H1 (cell line): ENCODE measurements around the gene PLPPR3. TPM values are rescaled to one million over a fixed set of nuclear protein-coding genes. Genes with fewer than 3 reads are reported as not detected.

Experiments
- CHD2 ChIP-seq: IDR thresholded peaks from 2 replicates; pipeline ENCODE4 v1.6.1; 2012; ENCODE audit warnings: low read length, improper control_type of control experiment
- CTCF ChIP-seq, 3 experiments: IDR thresholded peaks; 1 replicate in 2 of 3; 2 replicates in 1 of 3; pipeline versions ENCODE4 v1.5.1 to v1.6.1; 2011; ENCODE audit warnings: low read length in 3 of 3, mild to moderate bottlenecking in 3 of 3, inconsistent platforms in 2 of 3, low read depth in 1 of 3, moderate library complexity in 1 of 3; ENCODE audit not compliant: insufficient read depth in 1 of 3; ENCODE audit errors: control extremely low read depth in 1 of 3
- EGR1 ChIP-seq: IDR thresholded peaks from 2 replicates; pipeline ENCODE4 v1.6.1; 2011; ENCODE audit warnings: low read depth, low read length, borderline replicate concordance
- TAF1 ChIP-seq: IDR thresholded peaks from 2 replicates; pipeline ENCODE4 v1.6.1; 2011; ENCODE audit warnings: mild to moderate bottlenecking, low read depth, low read length
- polyA plus RNA-seq, 7 experiments: library from polyadenylated mRNA; depleted of rRNA in 3 of 7; stranded (reverse) in 5 of 7; unstranded in 2 of 7; fragments of >200 nt in 5 of 7; fragments of 200-250 nt in 2 of 7; gene quantifications; 1 replicate in 5 of 7; 2 replicates in 1 of 7; 4 replicates in 1 of 7; pipeline versions ENCODE4 v1.2.1 to v1.2.3, GENCODE V29; 2011 to 2013; ENCODE audit warnings: missing spikeins in 2 of 7, mixed read lengths in 2 of 7
- total RNA-seq: library from RNA; stranded (reverse); fragmentation: NEBNext Ultra II Directional; extraction: Animal tissue kit (Norgen Biotek cat#: 25700); gene quantifications from 2 replicates; pipeline ENCODE4 v1.2.1, GENCODE V29; 2021

The PLPPR3 gene
- total and polyA plus RNA-seq, 2 of the 8 experiments (the other 6 are each of a cell fraction or from before 2014, with no cell fraction given): 71.7 to 76.4 TPM

DNA sequence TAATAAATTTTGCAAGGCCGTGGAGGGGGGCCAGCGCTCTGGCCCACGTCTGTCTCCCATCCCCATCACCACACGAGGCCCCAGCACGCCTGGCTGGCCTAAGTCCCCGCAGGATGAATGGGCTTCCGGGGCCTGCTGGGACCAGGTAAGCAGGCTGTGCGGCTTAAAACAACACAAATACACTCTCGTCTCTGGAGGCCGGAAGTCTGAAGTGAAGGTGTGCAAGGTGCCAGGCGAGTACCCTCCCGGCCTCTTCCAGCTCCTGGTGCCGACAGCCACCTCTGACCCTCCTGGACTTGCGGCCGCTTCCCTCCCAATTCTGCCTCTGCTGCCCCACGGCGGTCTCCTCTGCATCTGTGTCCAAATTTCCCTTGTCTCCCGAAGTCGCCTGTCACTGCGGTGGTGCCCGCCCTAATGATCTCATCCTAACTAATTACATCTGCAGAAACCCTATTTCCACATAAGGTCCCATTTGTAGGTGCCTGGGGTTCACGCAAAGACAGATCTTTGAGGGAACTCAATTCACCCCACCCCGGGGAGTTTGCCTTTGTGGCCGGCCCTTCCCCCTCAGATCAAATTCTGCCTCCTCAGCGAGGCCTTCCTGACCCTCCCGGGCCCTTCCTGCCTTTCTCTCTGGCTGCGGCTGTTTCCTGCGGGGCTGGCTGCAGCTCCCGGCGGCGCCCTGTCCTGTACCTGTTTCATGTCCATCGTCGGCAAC, 32.6 kb downstream of the PLPPR3 start (continued):
- TF ChIP-seq CTCF (IDR thresholded peaks at IDR 0.05; ENCODE audit: control extremely low read depth in 1 of 3, insufficient read depth in 1 of 3, low read depth in 1 of 3, low read length in 3 of 3) (peak in 2 of 3 experiments; percentile 11 to 14; a peak in 2 of 4 replicates), CHD2 (no peak), EGR1 (no peak), TAF1 (peak; percentile 49; the same call in 1 of the 2 replicates)
